HepG2 (cell line): ENCODE data around the gene PPP1R13L. TPM values are rescaled to one million over a fixed set of nuclear protein-coding genes. Genes with fewer than 3 reads are reported as not detected.

Source experiments
- AGO2 ChIP-seq: fragments of 200-400 bp; formaldehyde crosslinking; optimal IDR thresholded peaks from 2 replicates; pipeline ENCODE3; 2017; ENCODE audit warnings: mild to moderate bottlenecking, low read depth, low read length, moderate library complexity
- BHLHE40 ChIP-seq: IDR thresholded peaks from 2 replicates; pipeline ENCODE4 v1.6.1; 2011; ENCODE audit warnings: low read length, improper control_type of control experiment
- FOXC1 ChIP-seq: sonication (generic); formaldehyde crosslinking; IDR thresholded peaks from 2 replicates; pipeline ENCODE4 v1.8.0; 2022; ENCODE audit warnings: mild to moderate bottlenecking, missing genetic modification reagents, borderline replicate concordance
- GLI4 ChIP-seq: sonication (generic); formaldehyde crosslinking; IDR thresholded peaks from 2 replicates; pipeline ENCODE4 v1.5.1; 2020; ENCODE audit warnings: missing genetic modification reagents, mild to moderate bottlenecking, moderate library complexity, borderline replicate concordance
- KDM6A ChIP-seq: IDR thresholded peaks from 2 replicates; pipeline ENCODE4 v1.6.1; 2016; ENCODE audit warnings: low read depth
- MEF2D ChIP-seq: sonication (generic); formaldehyde crosslinking; IDR thresholded peaks from 2 replicates; pipeline ENCODE4 v1.5.1; 2020; ENCODE audit warnings: mild to moderate bottlenecking, missing genetic modification reagents
- SALL2 ChIP-seq: sonication (generic); formaldehyde crosslinking; IDR thresholded peaks from 2 replicates; pipeline ENCODE4 v1.8.1; 2023; ENCODE audit warnings: mild to moderate bottlenecking, missing genetic modification reagents, inconsistent platforms
- SIX4 ChIP-seq: sonication (generic); formaldehyde crosslinking; IDR thresholded peaks from 2 replicates; pipeline ENCODE4 v1.4.0; 2020; ENCODE audit warnings: missing genetic modification reagents
- SRSF4 ChIP-seq: fragments of 200-400 bp; formaldehyde crosslinking; IDR thresholded peaks from one replicate; pipeline ENCODE4 v1.6.1; 2018; ENCODE audit warnings: mild to moderate bottlenecking, low read depth, low read length, moderate library complexity; ENCODE audit not compliant: poor library complexity, severe bottlenecking
- ZFP62 ChIP-seq: sonication (generic); formaldehyde crosslinking; IDR thresholded peaks from 2 replicates; pipeline ENCODE4 v1.4.0; 2020; ENCODE audit warnings: missing genetic modification reagents
- ZNF138 ChIP-seq: sonication (generic); formaldehyde crosslinking; IDR thresholded peaks from 2 replicates; pipeline ENCODE4 v1.5.0; 2020; ENCODE audit warnings: mild to moderate bottlenecking, low read depth, missing genetic modification reagents
- ZNF337 ChIP-seq: sonication (generic); formaldehyde crosslinking; IDR thresholded peaks from 2 replicates; pipeline ENCODE4 v1.5.1; 2020; ENCODE audit warnings: missing genetic modification reagents, low read depth, mild to moderate bottlenecking, borderline replicate concordance
- ZNF501 ChIP-seq: sonication (generic); formaldehyde crosslinking; IDR thresholded peaks from 2 replicates; pipeline ENCODE4 v1.5.1; 2020; ENCODE audit warnings: mild to moderate bottlenecking, moderate library complexity, missing genetic modification reagents
- ZNF615 ChIP-seq: sonication (generic); formaldehyde crosslinking; IDR thresholded peaks from 2 replicates; pipeline ENCODE4 v1.5.0; 2020; ENCODE audit warnings: mild to moderate bottlenecking, missing genetic modification reagents, borderline replicate concordance
- ZNF709 ChIP-seq: sonication (generic); formaldehyde crosslinking; IDR thresholded peaks from 2 replicates; pipeline ENCODE4 v1.5.0; 2020; ENCODE audit warnings: mild to moderate bottlenecking, missing genetic modification reagents
- polyA plus RNA-seq, 8 experiments: library from polyadenylated mRNA; depleted of rRNA in 3 of 8; stranded (reverse) in 7 of 8; unstranded in 1 of 8; fragments of >200 nt; fragmentation: Illumina TruSeq in 4 of 8; extraction: Trizol in 4 of 8; gene quantifications; 2 replicates each; pipeline versions ENCODE4 v1.2.1 to v1.2.3, GENCODE V29; 2011 to 2016; ENCODE audit warnings: low read depth in 4 of 8, missing spikeins in 1 of 8, mixed read lengths in 1 of 8; ENCODE audit not compliant: insufficient read depth in 1 of 8
- total RNA-seq, 5 experiments: library from RNA; depleted of rRNA; stranded (reverse); fragments of >200 nt; fragmentation: Illumina TruSeq; extraction: Trizol; gene quantifications; 2 replicates each; pipeline ENCODE4 v1.2.3, GENCODE V29; 2016; ENCODE audit warnings: low read depth in 1 of 5
- TF ChIP-seq, protein P1 (sequence below): sonication (generic); formaldehyde crosslinking; conservative IDR thresholded peaks from 2 replicates; pipeline ENCODE4 v1.4.0; 2020; ENCODE audit warnings: mild to moderate bottlenecking, missing genetic modification reagents, moderate library complexity
- TF ChIP-seq, protein P2 (sequence below): fragments of 450-650 bp; IDR thresholded peaks from 2 replicates; pipeline ENCODE4 v1.6.1; 2017
- TF ChIP-seq, protein P3 (sequence below): sonication (generic); formaldehyde crosslinking; IDR thresholded peaks from 2 replicates; pipeline ENCODE4 v1.4.0; 2020; ENCODE audit warnings: mild to moderate bottlenecking, missing genetic modification reagents
- TF ChIP-seq, protein P4 (sequence below): IDR thresholded peaks from 2 replicates; pipeline ENCODE4 v1.6.1; 2016; ENCODE audit warnings: low read depth, missing genetic modification reagents, missing compliant biosample characterization

The PPP1R13L gene
- total and polyA plus RNA-seq, 2 of the 13 experiments (the other 11 are each of a cell fraction or from before 2014, with no cell fraction given) = 1.3 to 6.6 TPM

DNA sequence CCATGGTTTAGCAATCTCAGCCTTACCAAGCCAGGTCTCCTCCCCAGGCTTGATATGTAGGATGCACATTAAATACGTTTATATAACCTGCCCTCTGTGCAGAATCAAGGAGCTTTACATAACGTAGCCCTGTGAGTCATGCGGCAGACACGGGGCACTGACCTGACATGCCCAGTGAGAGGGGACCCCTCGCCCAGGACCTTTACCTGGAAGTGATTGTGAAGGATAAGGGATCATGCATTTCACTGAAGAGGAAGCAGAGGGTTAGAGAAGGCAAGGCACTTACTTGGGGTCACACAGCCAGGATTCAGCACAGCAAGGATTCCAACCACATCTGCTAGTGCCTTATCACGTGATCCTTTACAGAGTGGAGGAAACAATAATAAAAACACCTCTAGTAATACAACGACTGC is 44.0 kb upstream of the PPP1R13L start (continued):
- TF ChIP-seq, protein P1, sequence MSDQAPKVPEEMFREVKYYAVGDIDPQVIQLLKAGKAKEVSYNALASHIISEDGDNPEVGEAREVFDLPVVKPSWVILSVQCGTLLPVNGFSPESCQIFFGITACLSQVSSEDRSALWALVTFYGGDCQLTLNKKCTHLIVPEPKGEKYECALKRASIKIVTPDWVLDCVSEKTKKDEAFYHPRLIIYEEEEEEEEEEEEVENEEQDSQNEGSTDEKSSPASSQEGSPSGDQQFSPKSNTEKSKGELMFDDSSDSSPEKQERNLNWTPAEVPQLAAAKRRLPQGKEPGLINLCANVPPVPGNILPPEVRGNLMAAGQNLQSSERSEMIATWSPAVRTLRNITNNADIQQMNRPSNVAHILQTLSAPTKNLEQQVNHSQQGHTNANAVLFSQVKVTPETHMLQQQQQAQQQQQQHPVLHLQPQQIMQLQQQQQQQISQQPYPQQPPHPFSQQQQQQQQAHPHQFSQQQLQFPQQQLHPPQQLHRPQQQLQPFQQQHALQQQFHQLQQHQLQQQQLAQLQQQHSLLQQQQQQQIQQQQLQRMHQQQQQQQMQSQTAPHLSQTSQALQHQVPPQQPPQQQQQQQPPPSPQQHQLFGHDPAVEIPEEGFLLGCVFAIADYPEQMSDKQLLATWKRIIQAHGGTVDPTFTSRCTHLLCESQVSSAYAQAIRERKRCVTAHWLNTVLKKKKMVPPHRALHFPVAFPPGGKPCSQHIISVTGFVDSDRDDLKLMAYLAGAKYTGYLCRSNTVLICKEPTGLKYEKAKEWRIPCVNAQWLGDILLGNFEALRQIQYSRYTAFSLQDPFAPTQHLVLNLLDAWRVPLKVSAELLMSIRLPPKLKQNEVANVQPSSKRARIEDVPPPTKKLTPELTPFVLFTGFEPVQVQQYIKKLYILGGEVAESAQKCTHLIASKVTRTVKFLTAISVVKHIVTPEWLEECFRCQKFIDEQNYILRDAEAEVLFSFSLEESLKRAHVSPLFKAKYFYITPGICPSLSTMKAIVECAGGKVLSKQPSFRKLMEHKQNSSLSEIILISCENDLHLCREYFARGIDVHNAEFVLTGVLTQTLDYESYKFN (CRISPR knock-in tag) = no peak
- no peak for TF ChIP-seq ZFP62 (CRISPR knock-in tag)
- peak; percentile 61; the same call in 1 of the 2 replicates for TF ChIP-seq BHLHE40
- no peak for TF ChIP-seq KDM6A (CRISPR knock-in tag)
- no peak for TF ChIP-seq SIX4 (CRISPR knock-in tag)
- no peak for TF ChIP-seq SALL2
- no peak for TF ChIP-seq AGO2
- no peak for TF ChIP-seq ZNF501 (CRISPR knock-in tag)
- TF ChIP-seq SRSF4 = no peak
- TF ChIP-seq, protein P2, sequence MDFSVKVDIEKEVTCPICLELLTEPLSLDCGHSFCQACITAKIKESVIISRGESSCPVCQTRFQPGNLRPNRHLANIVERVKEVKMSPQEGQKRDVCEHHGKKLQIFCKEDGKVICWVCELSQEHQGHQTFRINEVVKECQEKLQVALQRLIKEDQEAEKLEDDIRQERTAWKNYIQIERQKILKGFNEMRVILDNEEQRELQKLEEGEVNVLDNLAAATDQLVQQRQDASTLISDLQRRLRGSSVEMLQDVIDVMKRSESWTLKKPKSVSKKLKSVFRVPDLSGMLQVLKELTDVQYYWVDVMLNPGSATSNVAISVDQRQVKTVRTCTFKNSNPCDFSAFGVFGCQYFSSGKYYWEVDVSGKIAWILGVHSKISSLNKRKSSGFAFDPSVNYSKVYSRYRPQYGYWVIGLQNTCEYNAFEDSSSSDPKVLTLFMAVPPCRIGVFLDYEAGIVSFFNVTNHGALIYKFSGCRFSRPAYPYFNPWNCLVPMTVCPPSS = no peak
- TF ChIP-seq GLI4 (CRISPR knock-in tag) = no peak
- no peak for TF ChIP-seq ZNF138 (CRISPR knock-in tag)
- TF ChIP-seq ZNF709 (CRISPR knock-in tag) = no peak
- no peak for TF ChIP-seq FOXC1 (CRISPR knock-in tag)
- no peak for TF ChIP-seq MEF2D (CRISPR knock-in tag)
- TF ChIP-seq, protein P3, sequence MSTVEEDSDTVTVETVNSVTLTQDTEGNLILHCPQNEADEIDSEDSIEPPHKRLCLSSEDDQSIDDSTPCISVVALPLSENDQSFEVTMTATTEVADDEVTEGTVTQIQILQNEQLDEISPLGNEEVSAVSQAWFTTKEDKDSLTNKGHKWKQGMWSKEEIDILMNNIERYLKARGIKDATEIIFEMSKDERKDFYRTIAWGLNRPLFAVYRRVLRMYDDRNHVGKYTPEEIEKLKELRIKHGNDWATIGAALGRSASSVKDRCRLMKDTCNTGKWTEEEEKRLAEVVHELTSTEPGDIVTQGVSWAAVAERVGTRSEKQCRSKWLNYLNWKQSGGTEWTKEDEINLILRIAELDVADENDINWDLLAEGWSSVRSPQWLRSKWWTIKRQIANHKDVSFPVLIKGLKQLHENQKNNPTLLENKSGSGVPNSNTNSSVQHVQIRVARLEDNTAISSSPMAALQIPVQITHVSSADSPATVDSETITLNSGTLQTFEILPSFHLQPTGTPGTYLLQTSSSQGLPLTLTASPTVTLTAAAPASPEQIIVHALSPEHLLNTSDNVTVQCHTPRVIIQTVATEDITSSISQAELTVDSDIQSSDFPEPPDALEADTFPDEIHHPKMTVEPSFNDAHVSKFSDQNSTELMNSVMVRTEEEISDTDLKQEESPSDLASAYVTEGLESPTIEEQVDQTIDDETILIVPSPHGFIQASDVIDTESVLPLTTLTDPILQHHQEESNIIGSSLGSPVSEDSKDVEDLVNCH (CRISPR knock-in tag) = no peak
- no peak for TF ChIP-seq ZNF337 (CRISPR knock-in tag)
- no peak for TF ChIP-seq ZNF615 (CRISPR knock-in tag)
- TF ChIP-seq, protein P4, sequence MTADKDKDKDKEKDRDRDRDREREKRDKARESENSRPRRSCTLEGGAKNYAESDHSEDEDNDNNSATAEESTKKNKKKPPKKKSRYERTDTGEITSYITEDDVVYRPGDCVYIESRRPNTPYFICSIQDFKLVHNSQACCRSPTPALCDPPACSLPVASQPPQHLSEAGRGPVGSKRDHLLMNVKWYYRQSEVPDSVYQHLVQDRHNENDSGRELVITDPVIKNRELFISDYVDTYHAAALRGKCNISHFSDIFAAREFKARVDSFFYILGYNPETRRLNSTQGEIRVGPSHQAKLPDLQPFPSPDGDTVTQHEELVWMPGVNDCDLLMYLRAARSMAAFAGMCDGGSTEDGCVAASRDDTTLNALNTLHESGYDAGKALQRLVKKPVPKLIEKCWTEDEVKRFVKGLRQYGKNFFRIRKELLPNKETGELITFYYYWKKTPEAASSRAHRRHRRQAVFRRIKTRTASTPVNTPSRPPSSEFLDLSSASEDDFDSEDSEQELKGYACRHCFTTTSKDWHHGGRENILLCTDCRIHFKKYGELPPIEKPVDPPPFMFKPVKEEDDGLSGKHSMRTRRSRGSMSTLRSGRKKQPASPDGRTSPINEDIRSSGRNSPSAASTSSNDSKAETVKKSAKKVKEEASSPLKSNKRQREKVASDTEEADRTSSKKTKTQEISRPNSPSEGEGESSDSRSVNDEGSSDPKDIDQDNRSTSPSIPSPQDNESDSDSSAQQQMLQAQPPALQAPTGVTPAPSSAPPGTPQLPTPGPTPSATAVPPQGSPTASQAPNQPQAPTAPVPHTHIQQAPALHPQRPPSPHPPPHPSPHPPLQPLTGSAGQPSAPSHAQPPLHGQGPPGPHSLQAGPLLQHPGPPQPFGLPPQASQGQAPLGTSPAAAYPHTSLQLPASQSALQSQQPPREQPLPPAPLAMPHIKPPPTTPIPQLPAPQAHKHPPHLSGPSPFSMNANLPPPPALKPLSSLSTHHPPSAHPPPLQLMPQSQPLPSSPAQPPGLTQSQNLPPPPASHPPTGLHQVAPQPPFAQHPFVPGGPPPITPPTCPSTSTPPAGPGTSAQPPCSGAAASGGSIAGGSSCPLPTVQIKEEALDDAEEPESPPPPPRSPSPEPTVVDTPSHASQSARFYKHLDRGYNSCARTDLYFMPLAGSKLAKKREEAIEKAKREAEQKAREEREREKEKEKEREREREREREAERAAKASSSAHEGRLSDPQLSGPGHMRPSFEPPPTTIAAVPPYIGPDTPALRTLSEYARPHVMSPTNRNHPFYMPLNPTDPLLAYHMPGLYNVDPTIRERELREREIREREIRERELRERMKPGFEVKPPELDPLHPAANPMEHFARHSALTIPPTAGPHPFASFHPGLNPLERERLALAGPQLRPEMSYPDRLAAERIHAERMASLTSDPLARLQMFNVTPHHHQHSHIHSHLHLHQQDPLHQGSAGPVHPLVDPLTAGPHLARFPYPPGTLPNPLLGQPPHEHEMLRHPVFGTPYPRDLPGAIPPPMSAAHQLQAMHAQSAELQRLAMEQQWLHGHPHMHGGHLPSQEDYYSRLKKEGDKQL = no peak
